DOHH2 (cell line): ENCODE data around the gene DIP2C.

Experiments
- H3F3A ChIP-seq: fragments of 200-600 bp; sonication (generic), shearing (Covaris generic); 2 replicates; pipeline ENCODE4 v1.6.0; 2016; ENCODE audit warnings: antibody characterized with exemption, mild to moderate bottlenecking; ENCODE audit not compliant: control insufficient read depth, insufficient read depth
- H3K27ac ChIP-seq: fragments of 200-600 bp; sonication (generic); 2 replicates; pipeline ENCODE4 v1.5.1; 2014; ENCODE audit warnings: low read depth, mild to moderate bottlenecking, low read length, moderate library complexity
- H3K27me3 ChIP-seq: fragments of 200-600 bp; sonication (generic); 2 replicates; pipeline ENCODE4 v1.6.1; 2014; ENCODE audit warnings: mild to moderate bottlenecking, low read length, mixed read lengths; ENCODE audit not compliant: control insufficient read depth
- H3K36me3 ChIP-seq: fragments of 200-600 bp; sonication (generic); 2 replicates; pipeline ENCODE4 v1.6.1; 2014; ENCODE audit warnings: mild to moderate bottlenecking, low read length, moderate library complexity, mixed read lengths; ENCODE audit not compliant: control insufficient read depth
- H3K4me1 ChIP-seq: fragments of 200-600 bp; sonication (generic); 2 replicates; pipeline ENCODE4 v1.6.1; 2014; ENCODE audit warnings: mild to moderate bottlenecking, low read length, mixed read lengths; ENCODE audit not compliant: control insufficient read depth
- H3K4me2 ChIP-seq: fragments of 200-600 bp; sonication (generic); 2 replicates; pipeline ENCODE4 v1.6.0; 2014; ENCODE audit warnings: mild to moderate bottlenecking, low read length, moderate library complexity
- H3K4me3 ChIP-seq: fragments of 200-600 bp; sonication (generic); 2 replicates; pipeline ENCODE4 v1.5.1; 2014; ENCODE audit warnings: mild to moderate bottlenecking, low read length, mixed read lengths
- H3K79me2 ChIP-seq: fragments of 200-600 bp; sonication (generic); 2 replicates; pipeline ENCODE4 v1.6.1; 2014; ENCODE audit warnings: mild to moderate bottlenecking, low read length, mixed read lengths; ENCODE audit not compliant: control insufficient read depth
- H3K9me2 ChIP-seq: fragments of 200-600 bp; sonication (generic); replicated peaks from 2 replicates; pipeline ENCODE4 v1.6.1; 2014; ENCODE audit warnings: mild to moderate bottlenecking, low read length, mixed read lengths; ENCODE audit not compliant: control insufficient read depth
- H3K9me3 ChIP-seq: fragments of 200-600 bp; sonication (generic); 2 replicates; pipeline ENCODE4 v1.6.1; 2014; ENCODE audit warnings: antibody characterized with exemption, low read length, mixed read lengths; ENCODE audit not compliant: control insufficient read depth, insufficient read depth
- H4K20me1 ChIP-seq: fragments of 200-600 bp; sonication (generic); 2 replicates; pipeline ENCODE4 v1.6.0; 2014; ENCODE audit warnings: low read depth, mild to moderate bottlenecking, antibody characterized with exemption, low read length, moderate library complexity; ENCODE audit not compliant: control insufficient read depth, insufficient read depth
- CTCF ChIP-seq: fragments of 200-600 bp; sonication (generic); IDR thresholded peaks from one replicate; pipeline ENCODE4 v1.5.1; 2014; ENCODE audit warnings: antibody characterized with exemption, mild to moderate bottlenecking, low read depth, low read length; ENCODE audit not compliant: poor library complexity, severe bottlenecking
- EZH2phosphoT487 ChIP-seq: fragments of 200-600 bp; sonication (generic); IDR thresholded peaks from 2 replicates; pipeline ENCODE4 v1.6.1; 2017; ENCODE audit warnings: borderline replicate concordance, mild to moderate bottlenecking, antibody characterized with exemption, low read length, moderate library complexity, mixed read lengths

The DIP2C gene

DNA sequence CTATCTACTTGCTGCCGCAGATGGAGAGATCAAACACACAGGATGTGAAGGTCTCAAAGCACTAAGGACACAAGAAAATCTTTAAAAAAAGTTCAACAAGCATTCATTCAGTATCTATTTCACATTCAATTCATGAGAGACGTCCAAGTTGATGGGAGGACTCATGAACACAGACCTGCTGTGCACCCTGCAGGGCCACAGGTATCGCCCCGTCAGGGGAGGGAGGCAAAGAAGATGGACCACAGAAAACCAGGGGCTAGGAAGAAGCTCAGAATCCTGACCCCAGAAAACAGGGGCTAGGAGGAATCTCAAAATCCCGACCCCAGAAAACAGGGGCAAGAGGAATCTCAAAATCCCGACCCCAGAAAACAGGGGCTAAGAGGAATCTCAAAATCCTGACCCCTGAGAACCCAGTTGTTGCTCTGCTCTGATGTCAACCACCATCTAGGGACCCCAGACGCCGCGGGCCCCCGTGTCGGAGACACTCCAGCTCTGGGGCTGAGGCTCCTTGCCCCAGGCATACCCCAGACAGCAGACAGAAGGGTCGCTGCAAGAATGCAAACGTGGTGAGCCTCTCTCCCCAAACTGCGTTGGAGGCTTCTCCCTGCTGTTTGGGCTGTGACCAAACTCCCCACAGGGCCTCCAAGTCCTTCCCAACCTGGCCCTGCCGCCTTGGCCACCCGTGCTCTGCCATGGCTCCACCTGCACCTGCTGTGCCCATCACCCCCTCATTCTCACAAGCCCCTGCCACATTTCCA, 197.6 kb downstream of the DIP2C start:
- no peaks in the 10 kb centered on the region for H3K9me3 ChIP-seq
- no peak overlapping the region for H3K4me3 ChIP-seq
- no peaks in the 10 kb centered on the region for H3K27me3 ChIP-seq
- peaks cover 86% of the 10 kb centered on the region for H3K79me2 ChIP-seq
- no peak overlapping the region for H3K4me2 ChIP-seq
- H3F3A ChIP-seq: no peaks in the 10 kb centered on the region
- H3K4me1 ChIP-seq: no peaks in the 10 kb centered on the region
- H3K27ac ChIP-seq: no peak overlapping the region
- H3K36me3 ChIP-seq: peaks cover 13% of the 10 kb centered on the region
- peaks cover 4% of the 10 kb centered on the region for H4K20me1 ChIP-seq
- no peaks in the 10 kb centered on the region for H3K9me2 ChIP-seq
- no peak for TF ChIP-seq EZH2phosphoT487
- TF ChIP-seq CTCF: no peak

DNA sequence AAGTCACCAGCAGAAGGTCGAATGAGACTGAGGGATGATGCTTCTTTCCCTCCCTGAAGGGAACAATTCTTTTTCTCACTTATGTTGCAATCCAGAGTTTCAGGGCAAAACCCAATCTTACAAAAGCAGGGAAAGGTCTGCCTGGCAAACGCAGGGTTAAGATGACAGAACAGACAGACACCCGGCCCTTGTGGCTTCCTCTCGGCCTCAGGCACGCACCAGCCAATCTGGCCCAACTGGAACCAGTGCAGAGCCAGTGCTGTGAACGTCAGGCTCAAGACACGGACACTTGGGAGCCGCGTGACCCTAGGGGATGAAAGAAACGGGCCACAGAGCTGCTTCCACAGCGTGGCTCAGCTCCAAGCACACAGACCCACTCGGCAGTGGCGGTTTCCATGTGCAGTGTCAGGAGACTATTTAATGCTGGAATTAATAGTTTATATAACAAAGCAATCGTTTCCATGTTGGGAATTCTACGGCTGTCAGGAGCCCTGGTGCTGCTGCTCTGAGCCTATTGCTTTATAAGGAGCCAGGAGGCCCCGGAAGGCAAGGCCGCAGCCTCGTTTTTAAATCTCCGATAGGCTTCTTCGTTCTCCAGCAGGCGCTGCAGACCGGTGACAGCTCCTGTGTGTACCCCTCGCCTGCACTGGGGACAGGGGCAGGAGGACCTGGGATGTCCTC, 198.4 kb downstream of the DIP2C start:
- H3F3A ChIP-seq: no peaks in the 10 kb centered on the region
- no peaks in the 10 kb centered on the region for H3K4me1 ChIP-seq
- no peak for TF ChIP-seq EZH2phosphoT487
- no peak for TF ChIP-seq CTCF
- no peak overlapping the region for H3K4me2 ChIP-seq
- no peaks in the 10 kb centered on the region for H3K27me3 ChIP-seq
- no peaks in the 10 kb centered on the region for H3K9me2 ChIP-seq
- H3K79me2 ChIP-seq: peaks cover 86% of the 10 kb centered on the region
- H3K9me3 ChIP-seq: no peaks in the 10 kb centered on the region
- H3K4me3 ChIP-seq: no peak overlapping the region
- no peak overlapping the region for H3K27ac ChIP-seq
- peaks cover 16% of the 10 kb centered on the region for H3K36me3 ChIP-seq
- peaks cover 4% of the 10 kb centered on the region for H4K20me1 ChIP-seq

DNA sequence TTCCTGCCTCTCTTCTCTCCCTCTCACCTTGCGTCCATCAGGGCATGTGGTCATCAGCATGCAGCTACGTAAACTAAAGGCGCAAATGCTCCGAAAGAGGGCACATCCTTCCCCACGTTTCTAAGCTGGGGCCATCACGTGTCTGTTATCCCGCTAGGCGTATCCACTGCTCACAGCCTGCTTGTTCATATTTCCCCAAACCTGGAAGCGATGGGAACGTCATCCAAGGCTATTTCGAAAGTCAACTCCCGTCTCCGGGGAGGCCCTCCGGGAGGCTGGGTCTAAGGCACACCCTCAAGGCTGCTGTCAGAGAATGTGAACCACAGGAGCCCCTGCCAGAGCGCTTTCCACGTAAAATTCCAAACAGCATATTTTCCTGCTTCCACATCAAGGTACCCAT, 199.2 kb downstream of the DIP2C start:
- TF ChIP-seq EZH2phosphoT487: no peak
- TF ChIP-seq CTCF: no peak
- Histone ChIP-seq H3K36me3 (peaks cover 24% of the 10 kb centered on the region), H3K27ac (no peak overlapping the region), H3K4me3 (no peak overlapping the region), H3K4me2 (no peak overlapping the region), H3K4me1 (peaks cover 5% of the 10 kb centered on the region), H3K9me3 (no peaks in the 10 kb centered on the region), H4K20me1 (peaks cover 4% of the 10 kb centered on the region), H3F3A (no peaks in the 10 kb centered on the region), H3K27me3 (no peaks in the 10 kb centered on the region), H3K9me2 (no peaks in the 10 kb centered on the region), H3K79me2 (peaks cover 81% of the 10 kb centered on the region)
